Stimulated activated CD4-positive, alpha-beta T cell treated with anti-CD3 and anti-CD28 coated beads, Interleukin-4, amount 100 ng/mL, for 48 hours (primary cell): ENCODE measurements around the gene CACNA2D1.

ENCODE experiments used
- DNase-seq, 2 donors: peaks; one replicate each; pipeline ENCODE4 v3.0.0-alpha.2; 2020; ENCODE audit warnings: low read depth in 2 of 2

CACNA2D1 gene

GRCh38 chr7:82114237-82114636 is 329.3 kb downstream of the CACNA2D1 start:
- no peak for DNase-seq

- DNase-seq, result no peak
Measured at GRCh38 chr7:82110146-82110840, 333.3 kb downstream of the CACNA2D1 start.

- DNase-seq, result no peak
Measured at GRCh38 chr7:82109288-82109687, 334.3 kb downstream of the CACNA2D1 start.

- DNase-seq, result no peak
Measured at GRCh38 chr7:82106201-82106600, 337.4 kb downstream of the CACNA2D1 start.

GRCh38 chr7:82105463-82105862 is 338.1 kb downstream of the CACNA2D1 start:
- no peak for DNase-seq

- DNase-seq, result no peak
Measured at GRCh38 chr7:82098414-82098813, 345.2 kb downstream of the CACNA2D1 start.

- DNase-seq, result no peak
Measured at GRCh38 chr7:82091126-82091684, 352.4 kb downstream of the CACNA2D1 start.

GRCh38 chr7:82087099-82087498 is 356.5 kb downstream of the CACNA2D1 start:
- no peak for DNase-seq

- no peak for DNase-seq
Measured at GRCh38 chr7:82085116-82085515, 358.5 kb downstream of the CACNA2D1 start.

GRCh38 chr7:82081644-82082224 is 361.8 kb downstream of the CACNA2D1 start:
- no peak for DNase-seq

- DNase-seq, result no peak
Measured at GRCh38 chr7:82080254-82080927, 363.2 kb downstream of the CACNA2D1 start.

GRCh38 chr7:82079527-82079926 is 364.1 kb downstream of the CACNA2D1 start:
- no peak for DNase-seq

- DNase-seq, result no peak
Measured at GRCh38 chr7:82078807-82079206, 364.8 kb downstream of the CACNA2D1 start.

GRCh38 chr7:82071468-82071867 is 372.1 kb downstream of the CACNA2D1 start:
- DNase-seq, result no peak

- no peak for DNase-seq
Measured at GRCh38 chr7:82067628-82068264, 375.8 kb downstream of the CACNA2D1 start.

GRCh38 chr7:82057476-82057875 is 386.1 kb downstream of the CACNA2D1 start:
- no peak for DNase-seq

- DNase-seq, result no peak
Measured at GRCh38 chr7:82056282-82056681, 387.3 kb downstream of the CACNA2D1 start.

- no peak for DNase-seq
Measured at GRCh38 chr7:82054544-82054943, 389.0 kb downstream of the CACNA2D1 start.

GRCh38 chr7:82053453-82054032 is 390.0 kb downstream of the CACNA2D1 start:
- no peak for DNase-seq

GRCh38 chr7:82051601-82052000 is 392.0 kb downstream of the CACNA2D1 start:
- no peak for DNase-seq

GRCh38 chr7:82050792-82051191 is 392.8 kb downstream of the CACNA2D1 start:
- no peak for DNase-seq
